Measurements from ENCODE around the gene KIF26B.

The KIF26B gene

GRCh38 chr1:245288796-245289195 is 134.0 kb downstream of the KIF26B start:
- Mint-ChIP-seq H3K9me3 (no peaks in the 10 kb centered on the region), H3K36me3 (ENCODE audit: low read depth) (no peaks in the 10 kb centered on the region), H3K4me3 (no peak overlapping the region), H3K27me3 (peaks cover 81% of the 10 kb centered on the region), H3K4me1 (ENCODE audit: low read depth) (peaks cover 12% of the 10 kb centered on the region), H3K27ac (no peak overlapping the region)
- intact Hi-C loops (cut with micrococcal nuclease) = no loop called here

GRCh38 chr1:245290836-245291235 is 136.1 kb downstream of the KIF26B start:
- no peaks in the 10 kb centered on the region for H3K9me3 Mint-ChIP-seq

GRCh38 chr1:245291351-245291750 is 136.6 kb downstream of the KIF26B start:
- Mint-ChIP-seq H3K36me3 (ENCODE audit: low read depth) (no peaks in the 10 kb centered on the region), H3K4me1 (ENCODE audit: low read depth) (peaks cover 12% of the 10 kb centered on the region), H3K27ac (no peak overlapping the region), H3K27me3 (peaks cover 87% of the 10 kb centered on the region), H3K4me3 (no peak overlapping the region), H3K9me3 (no peaks in the 10 kb centered on the region)
- intact Hi-C loops (cut with micrococcal nuclease) = no loop called here

More at GRCh38 chr1:245290836-245291235, 136.1 kb downstream of the KIF26B start:
- Mint-ChIP-seq H3K4me1 (ENCODE audit: low read depth) (peaks cover 12% of the 10 kb centered on the region), H3K36me3 (ENCODE audit: low read depth) (no peaks in the 10 kb centered on the region), H3K27me3 (peaks cover 87% of the 10 kb centered on the region), H3K27ac (no peak overlapping the region), H3K4me3 (no peak overlapping the region)
- intact Hi-C loops (cut with micrococcal nuclease) = no loop called here

- intact Hi-C loops (cut with micrococcal nuclease) = no loop called here
- Mint-ChIP-seq H3K36me3 (ENCODE audit: low read depth) (no peaks in the 10 kb centered on the region), H3K9me3 (no peaks in the 10 kb centered on the region), H3K27me3 (peaks cover 90% of the 10 kb centered on the region), H3K4me3 (no peak overlapping the region), H3K27ac (no peak overlapping the region), H3K4me1 (ENCODE audit: low read depth) (peaks cover 12% of the 10 kb centered on the region)
These were observed 137.4 kb downstream of the KIF26B start for GRCh38 chr1:245292141-245292540.

- intact Hi-C loops (cut with micrococcal nuclease) = no loop called here
- no peaks in the 10 kb centered on the region for H3K9me3 Mint-ChIP-seq
- no peak overlapping the region for H3K27ac Mint-ChIP-seq
- no peak overlapping the region for H3K4me3 Mint-ChIP-seq
- peaks cover 88% of the 10 kb centered on the region for H3K27me3 Mint-ChIP-seq
- peaks cover 12% of the 10 kb centered on the region for H3K4me1 Mint-ChIP-seq (ENCODE audit: low read depth)
- no peaks in the 10 kb centered on the region for H3K36me3 Mint-ChIP-seq (ENCODE audit: low read depth)
These were observed 137.8 kb downstream of the KIF26B start for GRCh38 chr1:245292553-245292952.

GRCh38 chr1:245294020-245294419 is 139.2 kb downstream of the KIF26B start:
- no peak overlapping the region for H3K4me3 Mint-ChIP-seq
- peaks cover 12% of the 10 kb centered on the region for H3K4me1 Mint-ChIP-seq (ENCODE audit: low read depth)
- no peaks in the 10 kb centered on the region for H3K9me3 Mint-ChIP-seq
- H3K27me3 Mint-ChIP-seq = peaks cover 92% of the 10 kb centered on the region
- no peaks in the 10 kb centered on the region for H3K36me3 Mint-ChIP-seq (ENCODE audit: low read depth)
- intact Hi-C loops (cut with micrococcal nuclease) = no loop called here
- no peak overlapping the region for H3K27ac Mint-ChIP-seq

- Mint-ChIP-seq H3K27ac (no peak overlapping the region), H3K27me3 (peaks cover 83% of the 10 kb centered on the region), H3K4me1 (ENCODE audit: low read depth) (no peaks in the 10 kb centered on the region), H3K9me3 (no peaks in the 10 kb centered on the region), H3K36me3 (ENCODE audit: low read depth) (no peaks in the 10 kb centered on the region), H3K4me3 (no peak overlapping the region)
- intact Hi-C loops (cut with micrococcal nuclease) = no loop called here
These were observed 144.0 kb downstream of the KIF26B start for GRCh38 chr1:245298781-245299180.

- H3K4me3 Mint-ChIP-seq = no peak overlapping the region
- H3K27me3 Mint-ChIP-seq = peaks cover 81% of the 10 kb centered on the region
- intact Hi-C loops (cut with micrococcal nuclease) = no loop called here
- H3K4me1 Mint-ChIP-seq (ENCODE audit: low read depth) = no peaks in the 10 kb centered on the region
- no peaks in the 10 kb centered on the region for H3K36me3 Mint-ChIP-seq (ENCODE audit: low read depth)
- no peaks in the 10 kb centered on the region for H3K9me3 Mint-ChIP-seq
- H3K27ac Mint-ChIP-seq = no peak overlapping the region
These were observed 146.4 kb downstream of the KIF26B start for GRCh38 chr1:245301162-245301580.

- H3K4me3 Mint-ChIP-seq = no peak overlapping the region
- H3K27ac Mint-ChIP-seq = no peak overlapping the region
- H3K9me3 Mint-ChIP-seq = no peaks in the 10 kb centered on the region
- H3K4me1 Mint-ChIP-seq (ENCODE audit: low read depth) = no peaks in the 10 kb centered on the region
- no peaks in the 10 kb centered on the region for H3K36me3 Mint-ChIP-seq (ENCODE audit: low read depth)
- intact Hi-C loops (cut with micrococcal nuclease) = no loop called here
- H3K27me3 Mint-ChIP-seq = peaks cover 79% of the 10 kb centered on the region
These were observed 147.1 kb downstream of the KIF26B start for GRCh38 chr1:245301921-245302320.

GRCh38 chr1:245304698-245305097 is 149.9 kb downstream of the KIF26B start:
- intact Hi-C loops (cut with micrococcal nuclease) = no loop called here
- Mint-ChIP-seq H3K36me3 (ENCODE audit: low read depth) (no peaks in the 10 kb centered on the region), H3K9me3 (no peaks in the 10 kb centered on the region), H3K27ac (no peak overlapping the region), H3K4me3 (no peak overlapping the region), H3K27me3 (peaks cover 79% of the 10 kb centered on the region), H3K4me1 (ENCODE audit: low read depth) (no peaks in the 10 kb centered on the region)

GRCh38 chr1:245306020-245306419 is 151.2 kb downstream of the KIF26B start:
- H3K27me3 Mint-ChIP-seq = peaks cover 73% of the 10 kb centered on the region
- no peak overlapping the region for H3K27ac Mint-ChIP-seq
- no peak overlapping the region for H3K4me3 Mint-ChIP-seq
- no peaks in the 10 kb centered on the region for H3K9me3 Mint-ChIP-seq
- intact Hi-C loops (cut with micrococcal nuclease) = no loop called here
- no peaks in the 10 kb centered on the region for H3K36me3 Mint-ChIP-seq (ENCODE audit: low read depth)
- peaks cover 8% of the 10 kb centered on the region for H3K4me1 Mint-ChIP-seq (ENCODE audit: low read depth)

GRCh38 chr1:245306628-245307410 is 152.0 kb downstream of the KIF26B start:
- Mint-ChIP-seq H3K36me3 (ENCODE audit: low read depth) (no peaks in the 10 kb centered on the region), H3K27ac (no peak overlapping the region), H3K27me3 (peaks cover 65% of the 10 kb centered on the region), H3K4me3 (no peak overlapping the region), H3K9me3 (no peaks in the 10 kb centered on the region), H3K4me1 (ENCODE audit: low read depth) (peaks cover 11% of the 10 kb centered on the region)
- intact Hi-C loops (cut with micrococcal nuclease) = no loop called here

GRCh38 chr1:245310571-245311531 is 156.1 kb downstream of the KIF26B start:
- intact Hi-C loops (cut with micrococcal nuclease) = loop anchor here (10.0 kb wide), 1 partner anchor 156 kb away; the partner anchor contains the start of gene KIF26B
- Mint-ChIP-seq H3K9me3 (no peaks in the 10 kb centered on the region), H3K36me3 (ENCODE audit: low read depth) (no peaks in the 10 kb centered on the region), H3K4me1 (ENCODE audit: low read depth) (peaks cover 11% of the 10 kb centered on the region), H3K27me3 (peaks cover 64% of the 10 kb centered on the region), H3K27ac (peak overlapping the region; percentile 83), H3K4me3 (peak overlapping the region; percentile 70)

Measured in dendritic cell treated with granulocyte-macrophage colony-stimulating factor and Interleukin-4, amounts not matched to agents 40 ng/mL and 50 ng/mL, for 4 days (primary cell).